Coronary artery (tissue), 2 donors: ENCODE measurements around the gene LIMS2.
A peak's percentile ranks its signal among the peaks of the same experiment; 100 is the strongest.

Experiments
- DNase-seq: peaks from one replicate; pipeline ENCODE4 v3.0.0-alpha.2; 2017; ENCODE audit warnings: low spot score
- H3K27ac ChIP-seq, 2 donors: fragments of 200-600 bp; sonication (generic); one replicate each; pipeline ENCODE4 v1.5.1; 2016 to 2019
- H3K4me3 ChIP-seq: fragments of 200-600 bp; sonication (generic); 2 replicates; pipeline ENCODE4 v1.5.1; 2016; ENCODE audit warnings: mild to moderate bottlenecking, moderate library complexity
- TF ChIP-seq, protein P1 (sequence below): fragments of 200-600 bp; sonication (generic); IDR thresholded peaks from one replicate; pipeline ENCODE4 v1.5.1; 2019; ENCODE audit warnings: antibody characterized with exemption

Gene LIMS2

DNA sequence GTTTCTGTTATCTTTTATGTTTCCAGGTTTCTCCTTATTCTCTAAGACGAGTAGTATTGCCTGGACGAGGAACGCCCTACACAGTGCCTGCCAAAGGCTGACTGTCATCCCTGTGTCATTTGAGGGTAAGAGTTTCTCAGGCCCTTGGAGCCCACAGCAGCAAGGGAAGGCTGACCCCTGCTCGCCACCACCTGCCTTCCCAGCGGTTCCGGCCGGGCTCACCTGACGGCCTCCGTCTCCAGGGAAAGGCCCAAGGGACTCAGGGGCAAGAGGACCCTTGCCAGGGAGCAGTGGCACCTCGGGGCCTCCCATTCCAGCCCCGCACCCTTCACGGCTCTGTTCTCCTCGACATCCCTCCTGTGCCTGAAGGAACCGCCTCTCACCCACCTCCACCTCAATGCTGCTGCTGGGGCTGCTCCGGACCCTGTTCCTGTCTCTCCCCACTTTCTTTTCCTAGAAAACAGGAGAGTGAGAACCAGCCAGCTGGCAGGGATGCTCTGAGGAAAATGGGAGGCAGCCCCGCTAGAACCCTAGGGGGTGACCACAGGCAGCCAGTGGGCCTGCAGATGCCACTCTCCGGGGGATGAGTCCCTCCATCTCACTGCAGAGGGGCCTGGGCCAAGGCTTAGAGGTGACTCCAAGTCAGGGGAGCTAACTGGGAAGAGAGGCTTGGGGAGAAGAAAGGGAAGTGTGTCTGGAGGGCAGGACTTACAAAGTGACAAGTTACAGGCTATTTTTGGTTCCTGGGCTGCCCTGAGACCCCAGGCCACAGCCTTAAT, 1.9 kb downstream of the LIMS2 start:
- TF ChIP-seq, protein P1, sequence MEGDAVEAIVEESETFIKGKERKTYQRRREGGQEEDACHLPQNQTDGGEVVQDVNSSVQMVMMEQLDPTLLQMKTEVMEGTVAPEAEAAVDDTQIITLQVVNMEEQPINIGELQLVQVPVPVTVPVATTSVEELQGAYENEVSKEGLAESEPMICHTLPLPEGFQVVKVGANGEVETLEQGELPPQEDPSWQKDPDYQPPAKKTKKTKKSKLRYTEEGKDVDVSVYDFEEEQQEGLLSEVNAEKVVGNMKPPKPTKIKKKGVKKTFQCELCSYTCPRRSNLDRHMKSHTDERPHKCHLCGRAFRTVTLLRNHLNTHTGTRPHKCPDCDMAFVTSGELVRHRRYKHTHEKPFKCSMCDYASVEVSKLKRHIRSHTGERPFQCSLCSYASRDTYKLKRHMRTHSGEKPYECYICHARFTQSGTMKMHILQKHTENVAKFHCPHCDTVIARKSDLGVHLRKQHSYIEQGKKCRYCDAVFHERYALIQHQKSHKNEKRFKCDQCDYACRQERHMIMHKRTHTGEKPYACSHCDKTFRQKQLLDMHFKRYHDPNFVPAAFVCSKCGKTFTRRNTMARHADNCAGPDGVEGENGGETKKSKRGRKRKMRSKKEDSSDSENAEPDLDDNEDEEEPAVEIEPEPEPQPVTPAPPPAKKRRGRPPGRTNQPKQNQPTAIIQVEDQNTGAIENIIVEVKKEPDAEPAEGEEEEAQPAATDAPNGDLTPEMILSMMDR, result no peak
- DNase-seq, result peak; percentile 73
- Histone ChIP-seq H3K27ac (peak overlapping the region; percentile 94 to 95), H3K4me3 (peak overlapping the region; percentile 87)

DNA sequence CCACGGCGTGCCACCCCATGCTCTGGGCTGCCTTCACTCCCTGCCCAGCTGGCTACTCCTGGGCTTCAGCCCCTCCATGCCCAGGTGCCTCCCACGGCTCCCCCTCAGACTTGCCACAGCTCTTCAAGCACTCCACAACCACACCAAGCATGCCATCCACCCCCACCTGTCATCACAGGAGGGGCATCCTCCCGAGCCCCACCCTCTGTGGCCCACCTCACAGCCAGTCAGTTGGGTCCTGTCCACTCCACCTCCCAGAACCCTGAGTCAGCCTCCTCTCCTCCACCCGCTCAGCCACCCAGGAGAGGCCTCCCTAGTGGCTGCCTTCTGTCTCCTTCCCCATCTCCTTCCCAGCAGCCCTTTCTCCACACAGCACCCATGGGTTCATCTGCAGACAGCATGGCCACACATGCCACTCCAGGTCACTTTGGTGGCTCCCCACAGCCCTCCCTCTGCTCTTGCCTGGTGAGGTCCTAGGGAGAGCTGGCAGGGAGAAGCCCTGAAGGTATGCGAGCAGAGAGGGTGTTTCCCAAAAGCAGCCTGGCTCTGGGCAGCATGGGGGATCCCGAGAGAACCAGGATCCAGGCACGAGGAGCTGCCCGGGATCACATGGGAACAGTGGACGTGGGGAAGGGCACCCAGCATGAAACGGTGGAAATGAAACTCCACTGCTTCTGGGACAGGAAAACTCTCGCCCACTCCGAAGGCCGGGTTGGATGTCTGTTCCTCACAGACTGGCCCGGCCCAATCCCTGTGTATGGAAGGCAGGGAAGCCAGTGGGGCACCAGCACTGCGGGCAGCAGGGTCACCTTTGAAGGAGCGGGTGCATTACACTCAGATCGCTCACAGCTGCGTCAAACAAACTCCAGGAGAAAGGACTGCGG, 2.7 kb downstream of the LIMS2 start:
- TF ChIP-seq, protein P1, result no peak
- Histone ChIP-seq H3K4me3 (peak overlapping the region; percentile 87), H3K27ac (peak overlapping the region; percentile 94 to 95)
- peak; percentile 76 for DNase-seq

DNA sequence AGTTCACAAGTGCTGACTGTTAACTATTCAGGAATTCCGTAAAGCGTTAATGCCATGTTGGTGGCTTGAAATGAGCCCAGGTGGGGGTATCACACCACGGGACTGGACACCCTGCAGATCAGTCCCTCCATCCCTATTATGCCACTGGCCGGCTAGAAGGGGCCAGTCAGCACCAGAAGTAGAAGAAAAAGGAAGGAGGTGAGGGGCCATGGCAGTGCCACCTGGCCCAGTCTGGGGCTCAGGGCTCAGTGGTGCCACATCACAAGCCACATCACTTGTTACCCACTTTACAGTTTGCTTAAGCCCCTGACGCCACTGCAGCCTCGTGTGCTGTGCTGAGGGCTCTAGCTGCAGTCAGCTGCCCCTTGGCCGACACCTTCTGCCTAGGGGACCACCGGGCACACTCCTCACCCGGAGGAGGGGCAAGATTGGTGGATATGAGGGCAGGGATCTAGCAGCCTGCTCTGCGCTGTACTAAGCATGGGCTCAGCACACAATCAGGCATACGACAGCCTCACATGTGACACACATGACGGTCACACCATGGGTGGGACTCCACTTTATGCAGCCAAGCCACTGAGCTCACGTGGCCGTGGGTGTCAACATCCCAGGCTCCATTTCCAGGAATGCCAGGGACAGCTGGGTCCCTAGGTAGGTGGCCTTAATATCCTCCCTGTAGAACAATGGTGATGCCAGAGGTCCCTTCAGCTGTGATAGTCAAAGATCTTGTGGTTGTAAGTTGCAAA, 3.6 kb downstream of the LIMS2 start:
- peak overlapping the region; percentile 87 for H3K4me3 ChIP-seq
- peak overlapping the region; percentile 94 to 95 for H3K27ac ChIP-seq
- TF ChIP-seq, protein P1, result no peak
- DNase-seq, result peak; percentile 68

DNA sequence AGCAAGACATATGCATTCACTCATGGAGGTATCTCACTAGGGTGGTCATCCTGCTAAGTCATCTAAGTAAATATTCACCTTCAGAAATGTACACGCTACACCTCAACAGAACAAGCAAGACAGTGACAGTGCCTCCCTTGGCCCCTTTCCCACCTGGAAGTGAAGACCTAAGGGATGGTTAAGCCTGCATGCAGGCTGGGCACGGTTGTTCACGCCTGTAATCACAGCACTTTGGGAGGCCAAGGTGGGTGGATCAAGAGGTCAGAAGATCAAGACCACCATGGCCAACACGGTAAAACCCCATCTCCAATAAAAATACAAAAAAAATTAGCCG, 4.4 kb downstream of the LIMS2 start:
- no peak for DNase-seq
- TF ChIP-seq, protein P1, result no peak
- Histone ChIP-seq H3K4me3 (no peak overlapping the region), H3K27ac (peak overlapping the region in 1 of 2 donors; percentile 29)

DNA sequence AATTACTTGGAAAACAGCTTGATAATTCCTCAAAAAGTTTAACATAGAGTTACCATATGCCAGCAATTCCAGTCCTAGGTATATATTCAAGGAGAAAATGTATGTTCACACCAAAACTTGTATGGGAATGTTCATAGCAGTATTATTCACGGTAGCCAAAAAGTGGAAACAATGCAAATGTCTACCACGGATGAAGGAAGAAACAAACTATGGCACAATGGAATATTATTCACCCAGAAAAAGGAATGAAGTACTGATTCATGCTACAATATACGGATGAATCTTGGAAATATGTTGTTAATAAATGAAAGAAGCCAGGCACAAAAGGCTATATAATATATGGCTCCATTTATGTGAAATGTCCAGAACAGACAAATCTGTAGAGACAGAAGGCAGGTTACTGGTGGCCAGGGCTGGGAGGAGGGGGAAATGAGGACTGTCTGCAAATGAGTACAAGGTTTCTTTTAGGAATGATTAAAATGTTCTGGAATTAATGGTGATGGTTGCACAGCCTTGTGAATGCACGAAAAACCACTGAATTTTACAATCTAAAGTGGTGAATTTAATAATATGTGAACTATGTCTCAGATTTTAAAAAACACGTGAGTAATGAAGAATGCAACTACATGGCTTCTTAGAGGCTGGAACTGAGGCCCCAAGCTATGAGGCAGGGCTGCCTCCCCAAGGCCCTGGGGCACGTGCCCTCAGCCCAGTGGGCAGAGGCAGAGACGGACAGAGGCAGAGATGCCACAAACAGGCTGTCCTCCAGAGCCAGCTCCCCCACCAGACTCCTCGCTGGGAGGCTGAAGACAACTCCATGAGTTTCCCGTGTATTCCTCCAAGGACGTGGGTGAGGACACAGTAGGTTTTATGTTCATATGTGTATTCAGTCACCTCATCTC, 5.0 kb downstream of the LIMS2 start:
- no peak overlapping the region for H3K4me3 ChIP-seq
- peak; percentile 70 for DNase-seq

More for the DNA sequence above, 5.0 kb downstream of the LIMS2 start:
- TF ChIP-seq, protein P1, result no peak
- H3K27ac ChIP-seq, result peak overlapping the region; percentile 24 to 29
